Natural killer cell (primary cell): ENCODE results near the gene RAB3D. TPM values are rescaled to one million over a fixed set of nuclear protein-coding genes. Genes with fewer than 3 reads are reported as not detected.

ENCODE experiments used
- ATAC-seq, 3 donors: fragments of 150-1000 bp in 2 of 3; fragments of 200-7000 bp in 1 of 3; cut with Tn5 transposase; 1 replicate in 1 of 3; 2 replicates in 2 of 3; pipeline ENCODE4 v1.10.0; 2021; ENCODE audit warnings: mild to moderate bottlenecking in 2 of 3, moderate library complexity in 2 of 3
- DNase-seq, 2 donors: peaks; one replicate each; pipeline versions ENCODE4 v3.0.0 to v3.0.0-alpha.2; 2013 to 2021; ENCODE audit warnings: mixed read lengths in 1 of 2
- H3K27ac ChIP-seq: one replicate; pipeline ENCODE4 v1.5.1; 2013; ENCODE audit warnings: mild to moderate bottlenecking, low read length
- H3K27me3 ChIP-seq: one replicate; pipeline ENCODE4 v1.6.1; 2013; ENCODE audit warnings: low read length; ENCODE audit not compliant: control insufficient read depth, insufficient read depth
- H3K36me3 ChIP-seq: one replicate; pipeline ENCODE4 v1.6.1; 2013; ENCODE audit warnings: low read length; ENCODE audit not compliant: control insufficient read depth, insufficient read depth
- H3K4me1 ChIP-seq: one replicate; pipeline ENCODE4 v1.6.1; 2013; ENCODE audit warnings: low read length; ENCODE audit not compliant: control insufficient read depth, insufficient read depth
- H3K4me3 ChIP-seq: one replicate; pipeline ENCODE4 v1.5.1; 2013; ENCODE audit warnings: low read length
- H3K9me3 ChIP-seq: one replicate; pipeline ENCODE4 v1.6.1; 2013; ENCODE audit warnings: low read length; ENCODE audit not compliant: control insufficient read depth, insufficient read depth
- H3K27ac Mint-ChIP-seq, 2 donors: one replicate each; pipeline ENCODE4 v1.8.0; 2022; ENCODE audit warnings: mild to moderate bottlenecking in 2 of 2, mixed read lengths in 2 of 2, moderate library complexity in 1 of 2
- H3K27me3 Mint-ChIP-seq, 2 donors: one replicate each; pipeline ENCODE4 v1.8.0; 2022; ENCODE audit warnings: low read depth in 2 of 2, mixed read lengths in 2 of 2
- H3K36me3 Mint-ChIP-seq: one replicate; pipeline ENCODE4 v1.8.0; 2022; ENCODE audit warnings: mixed read lengths
- H3K4me1 Mint-ChIP-seq, 2 donors: one replicate each; pipeline ENCODE4 v1.8.0; 2022; ENCODE audit warnings: mixed read lengths in 2 of 2
- H3K4me3 Mint-ChIP-seq: one replicate; pipeline ENCODE4 v1.8.0; 2022; ENCODE audit warnings: mild to moderate bottlenecking, moderate library complexity, mixed read lengths
- H3K9me3 Mint-ChIP-seq, 2 donors: one replicate each; pipeline ENCODE4 v1.8.0; 2022; ENCODE audit warnings: mixed read lengths in 2 of 2
- CTCF ChIP-seq: fragments of 200-600 bp; IDR thresholded peaks from one replicate; pipeline ENCODE4 v1.8.0; 2022; ENCODE audit warnings: antibody characterized with exemption
- WGBS: methylation state at CpG from one replicate; pipeline ENCODE4 v1.1.7; 2013; ENCODE audit warnings: missing lambda C conversion rate; ENCODE audit not compliant: insufficient coverage; 5-methylcytosine and 5-hydroxymethylcytosine counted together
- intact Hi-C: fragments of 100-400 bp; cut with micrococcal nuclease; formaldehyde crosslinking; loops from one replicate; pipeline ENCODE4 v1.14.2; 2022
- total RNA-seq, 4 donors: library from RNA; stranded (reverse); fragments of 120-200 nt in 1 of 4; gene quantifications; one replicate each; pipeline versions ENCODE4 v1.2.3 to v1.2.4, GENCODE V29; 2013 to 2022

RAB3D gene
- total RNA-seq, 3 donors from 2014 or later (not counting 1 experiment from before 2014, with no cell fraction given): 14.3 to 20.0 (median 15.7) TPM

DNA sequence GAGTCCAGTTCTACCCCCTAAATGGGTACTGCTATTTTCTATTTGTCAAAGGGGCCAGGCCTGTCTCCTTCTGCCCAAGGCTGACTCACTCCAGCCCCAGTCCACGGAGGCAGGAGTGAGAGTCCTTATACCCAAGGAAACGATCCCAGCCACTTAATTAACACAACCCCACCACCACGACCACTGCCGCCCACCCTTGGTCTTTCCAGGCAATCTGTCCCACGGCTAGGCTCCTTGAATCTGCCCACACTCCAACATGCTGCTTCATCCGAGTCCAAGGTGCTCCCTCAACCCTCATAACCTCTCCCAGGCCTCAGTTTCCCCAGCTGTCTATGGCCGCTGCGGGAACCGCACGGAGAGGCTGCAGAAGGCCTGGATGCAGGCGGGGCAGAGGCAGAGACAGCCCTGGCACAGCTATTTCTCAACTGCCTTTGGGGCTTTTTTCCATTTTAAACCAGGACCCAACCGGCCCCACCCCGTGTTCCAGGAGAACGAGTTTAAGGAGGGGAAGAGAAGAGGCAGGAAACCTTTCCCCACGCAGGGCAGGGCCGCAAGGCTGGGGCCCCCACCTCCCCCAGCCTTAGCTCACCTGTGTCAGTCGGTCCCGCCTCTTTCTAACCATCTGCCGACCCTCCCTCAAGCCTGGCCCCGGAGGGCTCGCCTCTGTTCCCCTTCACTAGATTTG is 746 bp downstream of the RAB3D start:
- no peak for TF ChIP-seq CTCF
- intact Hi-C loops: no loop called here
- Mint-ChIP-seq H3K36me3 (no peaks in the 10 kb centered on the region), H3K4me1 (peaks cover 18 to 30% of the 10 kb centered on the region in 2 donors), H3K27me3 (no peaks in the 10 kb centered on the region), H3K9me3 (no peaks in the 10 kb centered on the region), H3K4me3 (peak overlapping the region; percentile 87), H3K27ac (peak overlapping the region; percentile 26 to 81)
- DNase-seq (no peak), ATAC-seq (no peak)
- Histone ChIP-seq H3K36me3 (no peaks in the 10 kb centered on the region), H3K4me3 (peak overlapping the region; percentile 45), H3K4me1 (peaks cover 33% of the 10 kb centered on the region), H3K27me3 (no peaks in the 10 kb centered on the region), H3K27ac (no peak overlapping the region), H3K9me3 (no peaks in the 10 kb centered on the region)
- WGBS: 50% methylated on average over 20 of the region's 21 CpGs

GRCh38 chr19:11338121-11338520 is 1.3 kb downstream of the RAB3D start:
- no peaks in the 10 kb centered on the region for H3K36me3 ChIP-seq
- H3K27me3 ChIP-seq: no peaks in the 10 kb centered on the region
- peaks cover 33% of the 10 kb centered on the region for H3K4me1 ChIP-seq
- no peak overlapping the region for H3K4me3 ChIP-seq
- H3K27me3 Mint-ChIP-seq: no peaks in the 10 kb centered on the region
- H3K27ac Mint-ChIP-seq: peak overlapping the region; percentile 56 to 81
- no peak overlapping the region for H3K27ac ChIP-seq
- H3K4me1 Mint-ChIP-seq: peaks cover 18 to 30% of the 10 kb centered on the region in 2 donors
- DNase-seq (no peak), ATAC-seq (no peak)
- intact Hi-C loops: no loop called here
- no peaks in the 10 kb centered on the region for H3K9me3 Mint-ChIP-seq
- no peaks in the 10 kb centered on the region for H3K9me3 ChIP-seq
- 97% methylated on average over 7 of the region's 7 CpGs for WGBS
- no peaks in the 10 kb centered on the region for H3K36me3 Mint-ChIP-seq
- TF ChIP-seq CTCF: no peak
- H3K4me3 Mint-ChIP-seq: peak overlapping the region; percentile 62

GRCh38 chr19:11337080-11337479 is 2.4 kb downstream of the RAB3D start:
- Histone ChIP-seq H3K27ac (no peak overlapping the region), H3K9me3 (no peaks in the 10 kb centered on the region), H3K4me1 (peaks cover 33% of the 10 kb centered on the region), H3K36me3 (no peaks in the 10 kb centered on the region), H3K4me3 (no peak overlapping the region), H3K27me3 (no peaks in the 10 kb centered on the region)
- 23% methylated on average over 14 of the region's 14 CpGs for WGBS
- no peaks in the 10 kb centered on the region for H3K36me3 Mint-ChIP-seq
- intact Hi-C loops: no loop called here
- TF ChIP-seq CTCF: no peak
- peak overlapping the region; percentile 62 for H3K4me3 Mint-ChIP-seq
- DNase-seq (peak in 1 of 2 donors; percentile 29), ATAC-seq (peak; percentile 17 to 69 (median 61))
- H3K9me3 Mint-ChIP-seq: no peaks in the 10 kb centered on the region
- peaks cover 18 to 30% of the 10 kb centered on the region in 2 donors for H3K4me1 Mint-ChIP-seq
- H3K27me3 Mint-ChIP-seq: no peaks in the 10 kb centered on the region
- H3K27ac Mint-ChIP-seq: peak overlapping the region; percentile 53 to 56
